ENCODE results near the gene PCLAF. TPM values are rescaled to one million over a fixed set of nuclear protein-coding genes. Genes with fewer than 3 reads are reported as not detected.

Gene PCLAF
- total and polyA plus RNA-seq, 2 of the 4 experiments (the other 2 are of a cell fraction) = 12.9 to 60.5 TPM

GRCh38 chr15:64369078-64369607 lies 12.1 kb downstream of the PCLAF start:
- Histone ChIP-seq H3K56ac (ENCODE audit: extremely low read depth, insufficient read depth, low read length) (no peak overlapping the region), H4K91ac (ENCODE audit: insufficient read depth, low read depth, low read length) (no peak overlapping the region), H2BK120ac (ENCODE audit: low read depth, low read length) (no peak overlapping the region), H4K8ac (ENCODE audit: low read depth in 2 of 2, low read length in 2 of 2) (0 out of 4 replicates have a peak overlapping the region, but pooled peaks of 1 of the 2 experiments have one; percentile 33), H2AK9ac (replicated peaks; ENCODE audit: low read depth, low read length, poor library complexity) (peak overlapping the region; percentile 55), H3K36me3 (ENCODE audit: control insufficient read depth, insufficient read depth, low read length) (peaks cover 1% of the 10 kb centered on the region; the same call in 1 of the 2 replicates), H2AK5ac (ENCODE audit: low read depth, low read length) (no peak overlapping the region), H3K23ac (ENCODE audit: low read depth, low read length) (no peak overlapping the region), H3K14ac (replicated peaks; ENCODE audit: low read depth, low read length) (no peak overlapping the region), H3K4me1 (ENCODE audit: control insufficient read depth, insufficient read depth, low read length) (no peaks in the 10 kb centered on the region), H3K27me3 (ENCODE audit: control insufficient read depth, insufficient read depth, low read length) (no peaks in the 10 kb centered on the region), H4K5ac (ENCODE audit: low read depth, low read length) (no peak overlapping the region), H2AFZ (replicated peaks; ENCODE audit: low read length, poor library complexity) (no peak overlapping the region), H3K4me2 (ENCODE audit: low read depth, low read length) (no peak overlapping the region), H2BK5ac (ENCODE audit: low read depth, low read length, poor library complexity, severe bottlenecking) (no peak overlapping the region), H3K4me3 (ENCODE audit: insufficient read depth, low read depth, low read length) (no peak overlapping the region), H3K9ac (ENCODE audit: low read depth, low read length) (no peak overlapping the region), H2BK15ac (ENCODE audit: low read depth, low read length) (no peak overlapping the region), H4K20me1 (ENCODE audit: insufficient read depth, low read length) (no peaks in the 10 kb centered on the region; the same call in 1 of the 2 replicates), H3K18ac (ENCODE audit: low read depth, low read length) (no peak overlapping the region), H3K9me3 (ENCODE audit: control insufficient read depth, insufficient read depth, low read length) (no peaks in the 10 kb centered on the region), H3K79me1 (ENCODE audit: low read depth in 1 of 2, low read length in 2 of 2) (peaks cover 0 to 27% of the 10 kb centered on the region in 2 experiments; a peak in 2 of 4 replicates), H2BK20ac (ENCODE audit: low read depth, low read length) (no peak overlapping the region), H3K4ac (ENCODE audit: low read depth, low read length) (no peak overlapping the region), H3K9me1 (ENCODE audit: insufficient read depth, low read length) (0 out of 2 replicates have a peak, but pooled peaks cover 7% of the 10 kb centered on the region), H3K27ac (ENCODE audit: insufficient read depth, low read length) (no peak overlapping the region)
- intact Hi-C loops (cut with micrococcal nuclease) = no loop called here
- ChIA-PET POLR2A (ENCODE audit: unreplicated experiment) (no interaction called here), CTCF (no interaction called here)
- ATAC-seq (ENCODE audit: low read depth) (no peak), DNase-seq (peak; percentile 11)
- no TSS peak for BruUV-seq (replicated peaks)
- TF ChIP-seq ELK1 (IDR thresholded peaks at IDR 0.05; ENCODE audit: borderline replicate concordance, low read depth, low read length) (no peak), USF2 (IDR thresholded peaks at IDR 0.05; ENCODE audit: low read depth, low read length) (no peak), BHLHE40 (IDR thresholded peaks at IDR 0.05; ENCODE audit: low read depth, low read length) (no peak), SMC3 (IDR thresholded peaks at IDR 0.05; ENCODE audit: low read depth, low read length) (no peak), RFX5 (IDR thresholded peaks at IDR 0.05; ENCODE audit: low read depth, low read length) (no peak), POLR2A (IDR thresholded peaks at IDR 0.05; ENCODE audit: low read depth, low read length) (no peak), RAD21 (IDR thresholded peaks at IDR 0.05; ENCODE audit: low read length) (no peak), CTCF (conservative IDR thresholded peaks at IDR 0.05; ENCODE audit: low read depth, low read length) (no peak), FOS (IDR thresholded peaks at IDR 0.05; ENCODE audit: low read depth, low read length) (no peak)
- dilution Hi-C loops (cut with HindIII; ENCODE audit: low sequenced_read_pairs, unreplicated experiment) = no loop called here
- in situ Hi-C loops (cut with MboI; ENCODE audit: low sequenced_read_pairs) = loop anchor here (5.0 kb wide), 1 partner anchor 162 kb away; no protein-coding TSS in a partner anchor
- no CpG with 5 or more reads among the region's 2 CpGs for WGBS, 2 experiments (ENCODE audit: extremely low coverage in 2 of 2, insufficient read length in 1 of 2)
